ENCODE measurements around the gene SUMF2. TPM values are rescaled to one million over a fixed set of nuclear protein-coding genes. Genes with fewer than 3 reads are reported as not detected.
A peak's percentile ranks its signal among the peaks of the same experiment; 100 is the strongest.
"Not testable (repeated sequence)": the region's sequence is repeated elsewhere in the genome, so short reads cannot be mapped to it uniquely, and the experiment has no call there.

The SUMF2 gene
- 100 to 1,000 TPM in 1 of 2 donors, 10 to 100 TPM in 1; 96.5 to 100 TPM for total RNA-seq
- long read RNA-seq, transcript SUMF2-208 (9 exons, 2,052 nt), result major isoform, 114 of 163 reads
- long read RNA-seq, transcript SUMF2-204 (8 exons, 1,683 nt), result minor isoform, 7 of 163 reads
- long read RNA-seq, partial matches to known transcripts, result 19 of 163 reads
- long read RNA-seq, other reads (novel, unspliced or antisense), result 13 of 163 reads

- DNase-seq (peak; percentile 90 to 94), ATAC-seq (peak; percentile 97)
- intact Hi-C loops (cut with DNase I, micrococcal nuclease), result no loop called here
Measured at GRCh38 chr7:56063882-56064625, at the start of gene SUMF2. Gene SUMF2, plus strand, starts transcription at chr7:56064286. Its CDS starts 26 bp downstream, at chr7:56064312.

GRCh38 chr7:56017015-56017414 is 47.1 kb upstream of the SUMF2 start:
- ATAC-seq; intact Hi-C loops (cut with DNase I, micrococcal nuclease); DNase-seq: not testable (repeated sequence)

- DNase-seq (peak in 1 of 2 donors; percentile 19), ATAC-seq (peak; percentile 49)
- intact Hi-C loops (cut with DNase I, micrococcal nuclease), result no loop called here
Measured at GRCh38 chr7:56019501-56019900, 44.6 kb upstream of the SUMF2 start.

GRCh38 chr7:56023500-56023899 is 40.6 kb upstream of the SUMF2 start:
- intact Hi-C loops (cut with DNase I, micrococcal nuclease), result no loop called here
- no peak for ATAC-seq
- DNase-seq, result no peak

- intact Hi-C loops (cut with DNase I, micrococcal nuclease), result no loop called here
- no peak for DNase-seq
- no peak for ATAC-seq
Measured at GRCh38 chr7:56026538-56026937, 37.5 kb upstream of the SUMF2 start.

- intact Hi-C loops (cut with DNase I, micrococcal nuclease), result no loop called here
- ATAC-seq (peak; percentile 70), DNase-seq (no peak)
Measured at GRCh38 chr7:56028942-56029630, 35.0 kb upstream of the SUMF2 start.

GRCh38 chr7:56030340-56030739 is 33.7 kb upstream of the SUMF2 start:
- intact Hi-C loops (cut with DNase I, micrococcal nuclease), result no loop called here
- ATAC-seq (no peak), DNase-seq (no peak)

GRCh38 chr7:56031556-56031955 is 32.5 kb upstream of the SUMF2 start:
- intact Hi-C loops (cut with DNase I, micrococcal nuclease); DNase-seq: not testable (repeated sequence)

GRCh38 chr7:56032578-56032977 is 31.5 kb upstream of the SUMF2 start:
- intact Hi-C loops (cut with DNase I, micrococcal nuclease); DNase-seq; ATAC-seq: not testable (repeated sequence)

More at GRCh38 chr7:56031556-56031955, 32.5 kb upstream of the SUMF2 start:
- not testable (repeated sequence) for ATAC-seq

- ATAC-seq (peak; percentile 86), DNase-seq (peak; percentile 62 to 76)
- intact Hi-C loops (cut with DNase I, micrococcal nuclease), result no loop called here
Measured at GRCh38 chr7:56033671-56034432, 30.2 kb upstream of the SUMF2 start.

GRCh38 chr7:56040730-56041129 is 23.4 kb upstream of the SUMF2 start:
- intact Hi-C loops (cut with DNase I, micrococcal nuclease), result no loop called here
- ATAC-seq (peak; percentile 77), DNase-seq (no peak)

- ATAC-seq; intact Hi-C loops (cut with DNase I, micrococcal nuclease); DNase-seq: not testable (repeated sequence)
Measured at GRCh38 chr7:56045758-56046157, 18.3 kb upstream of the SUMF2 start.

GRCh38 chr7:56046721-56047445 is 17.2 kb upstream of the SUMF2 start:
- ATAC-seq (peak; percentile 4), DNase-seq (no peak)
- intact Hi-C loops (cut with DNase I, micrococcal nuclease), result no loop called here

- ATAC-seq; intact Hi-C loops (cut with DNase I, micrococcal nuclease); DNase-seq: not testable (repeated sequence)
Measured at GRCh38 chr7:56047446-56048116, 16.5 kb upstream of the SUMF2 start.

- intact Hi-C loops (cut with DNase I, micrococcal nuclease), result no loop called here
- DNase-seq, result no peak
- no peak for ATAC-seq
Measured at GRCh38 chr7:56048245-56048644, 15.8 kb upstream of the SUMF2 start.

- ATAC-seq; intact Hi-C loops (cut with DNase I, micrococcal nuclease): not testable (repeated sequence)
- peak; percentile 48 to 76 for DNase-seq
Measured at GRCh38 chr7:56048763-56049162, 15.3 kb upstream of the SUMF2 start.

GRCh38 chr7:56051053-56051338 is 13.1 kb upstream of the SUMF2 start:
- intact Hi-C loops (cut with DNase I, micrococcal nuclease), result no loop called here
- ATAC-seq (no peak), DNase-seq (no peak)
